DND-41 (cell line): ENCODE measurements around the gene FSIP1.

Source experiments
- CTCF ChIP-seq: IDR thresholded peaks from 2 replicates; pipeline ENCODE4 v1.5.1; 2012; ENCODE audit warnings: borderline replicate concordance, low read length, moderate library complexity, mild to moderate bottlenecking; ENCODE audit not compliant: poor library complexity, severe bottlenecking; ENCODE audit errors: extremely low read depth
- EZH2 ChIP-seq: IDR thresholded peaks from 3 replicates; pipeline ENCODE4 v1.6.1; 2012; ENCODE audit warnings: borderline replicate concordance, low read depth, mild to moderate bottlenecking, moderate library complexity, low read length, inconsistent platforms; ENCODE audit not compliant: severe bottlenecking

- TF ChIP-seq CTCF (no peak), EZH2 (no peak)
These were observed 706 bp downstream of the FSIP1 start for GRCh38 chr15:39781967-39782302.
